Measurements from ENCODE around the gene CACNG7. TPM values are rescaled to one million over a fixed set of nuclear protein-coding genes. Genes with fewer than 3 reads are reported as not detected.
A peak's percentile ranks its signal among the peaks of the same experiment; 100 is the strongest.

The CACNG7 gene
- polyA plus RNA-seq, 4 donors: 0.78 to 0.79 TPM; not detected in 2

DNA sequence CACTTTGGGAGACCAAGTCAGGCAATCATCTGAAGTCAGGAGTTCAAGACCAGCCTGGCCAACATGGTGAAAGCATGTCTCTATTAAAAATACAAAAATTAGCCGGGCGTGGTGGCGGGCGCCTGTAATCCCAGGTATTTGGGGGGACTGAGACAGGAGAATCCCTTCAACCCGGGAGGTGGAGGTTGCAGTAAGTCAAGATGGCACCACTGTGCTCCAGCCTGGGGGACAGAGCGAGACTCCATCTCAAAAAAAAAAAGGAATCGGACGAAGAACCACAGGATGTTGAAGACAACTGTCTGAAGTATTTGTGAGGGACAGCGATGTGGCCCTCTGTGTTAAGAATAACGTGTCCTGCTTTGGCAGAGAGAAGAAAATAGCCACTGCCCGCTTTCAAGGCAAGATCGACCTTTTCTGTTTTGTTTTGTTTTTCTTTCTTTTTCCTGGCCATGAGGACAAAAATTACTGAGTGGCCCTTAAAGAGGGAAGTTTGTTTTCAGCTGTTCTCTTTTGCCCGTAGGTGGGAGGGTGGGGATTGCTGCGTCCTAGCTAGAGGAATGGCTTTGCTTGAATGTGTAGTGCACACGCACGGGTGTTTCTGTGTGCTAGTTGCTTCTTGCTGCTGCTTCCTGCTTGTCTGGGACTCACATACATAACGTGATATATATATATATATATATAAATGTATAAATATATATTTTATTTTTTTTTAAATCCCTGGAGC lies 33.3 kb upstream of the CACNG7 start:
- WGBS, 3 donors: 81 to 92% (median 87%) methylated on average over 17 of the region's 17 CpGs
- FAIRE-seq: no peak
- H3K27me3 ChIP-seq (ENCODE audit: control insufficient read depth in 3 of 3, insufficient read depth in 3 of 3, low read length in 3 of 3): peaks cover 0 to 8% (median 0%) of the 10 kb centered on the region in 3 donors
- no peak overlapping the region for H3K27ac ChIP-seq (ENCODE audit: low read depth in 1 of 3, low read length in 2 of 3)
- H3K36me3 ChIP-seq (ENCODE audit: control insufficient read depth in 3 of 3, insufficient read depth in 2 of 3, low read depth in 1 of 3, low read length in 3 of 3): peaks cover 0 to 33% (median 5%) of the 10 kb centered on the region in 3 donors
- H3K4me3 ChIP-seq (ENCODE audit: low read depth in 1 of 3, low read length in 3 of 3): no peak overlapping the region
- no peaks in the 10 kb centered on the region for H3K9me3 ChIP-seq (ENCODE audit: control insufficient read depth in 2 of 2, insufficient read depth in 1 of 2, low read depth in 1 of 2, low read length in 1 of 2)
- no peak for DNase-seq
- peaks cover 0 to 7% (median 7%) of the 10 kb centered on the region in 3 donors for H3K4me1 ChIP-seq (ENCODE audit: control insufficient read depth in 3 of 3, insufficient read depth in 2 of 3, low read depth in 1 of 3, low read length in 2 of 3)

DNA sequence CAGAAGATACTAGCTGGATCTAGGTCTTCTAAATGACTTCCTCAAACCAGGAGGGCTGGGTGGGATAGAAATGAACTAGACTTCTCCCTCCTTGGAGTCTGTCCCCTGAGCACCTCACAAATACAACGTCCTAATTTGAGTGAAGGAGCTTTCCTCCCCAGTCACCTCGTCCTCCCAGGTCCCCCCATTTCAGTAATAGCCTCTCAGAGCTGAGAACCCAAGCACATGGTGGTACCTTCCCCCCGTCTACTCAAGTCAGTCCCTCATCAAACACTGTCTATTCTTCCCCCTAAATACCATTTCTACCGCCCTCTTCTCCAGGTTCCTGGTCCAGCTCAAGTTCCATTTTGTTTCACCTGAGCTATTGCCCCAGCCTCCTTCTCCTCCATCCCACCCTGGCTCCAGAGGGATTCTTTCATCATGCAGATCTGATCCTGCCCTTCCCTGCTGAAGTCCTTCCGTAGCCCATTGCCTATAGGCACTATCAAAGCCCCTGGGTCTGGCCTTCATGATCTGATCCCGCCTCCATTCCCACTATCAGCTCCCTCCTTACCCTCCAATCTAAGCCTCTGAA lies 32.3 kb upstream of the CACNG7 start:
- peaks cover 0 to 31% (median 5%) of the 10 kb centered on the region in 3 donors for H3K36me3 ChIP-seq (ENCODE audit: control insufficient read depth in 3 of 3, insufficient read depth in 2 of 3, low read depth in 1 of 3, low read length in 3 of 3)
- WGBS, 3 donors: 85 to 93% (median 86%) methylated on average over 5 to 6 of the region's 6 CpGs
- no peak for FAIRE-seq

DNA sequence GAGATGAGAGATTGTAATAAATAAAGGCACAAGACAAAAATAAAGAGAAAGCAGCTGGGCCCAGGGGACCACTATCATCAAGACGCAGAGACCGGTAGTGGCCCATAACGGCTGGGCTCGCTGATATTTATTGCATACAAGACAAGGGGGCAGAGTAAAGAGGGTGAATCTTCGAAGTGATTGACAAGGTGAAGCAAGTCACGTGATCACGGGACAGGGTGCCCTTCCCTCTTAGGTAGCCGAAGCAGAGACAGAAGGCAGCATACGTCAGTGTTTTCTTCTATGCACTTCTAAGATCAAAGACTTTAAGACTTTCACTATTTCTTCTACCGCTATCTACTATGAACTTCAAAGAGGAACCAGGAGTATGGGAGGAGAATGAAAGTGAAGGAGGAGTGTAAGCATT lies 31.7 kb upstream of the CACNG7 start:
- peak overlapping the region in 1 of 3 donors; percentile 14 for H3K27ac ChIP-seq (ENCODE audit: low read depth in 1 of 3, low read length in 2 of 3)
- FAIRE-seq: no peak
- H3K27me3 ChIP-seq (ENCODE audit: control insufficient read depth in 3 of 3, insufficient read depth in 3 of 3, low read length in 3 of 3): peaks cover 0 to 22% (median 0%) of the 10 kb centered on the region in 3 donors
- WGBS, 3 donors: 59 to 68% (median 64%) methylated on average over 10 of the region's 10 CpGs
- DNase-seq: no peak
- peaks cover 0 to 14% (median 3%) of the 10 kb centered on the region in 3 donors for H3K4me1 ChIP-seq (ENCODE audit: control insufficient read depth in 3 of 3, insufficient read depth in 2 of 3, low read depth in 1 of 3, low read length in 2 of 3)
- no peak overlapping the region for H3K4me3 ChIP-seq (ENCODE audit: low read depth in 1 of 3, low read length in 3 of 3)
- peaks cover 0 to 28% (median 5%) of the 10 kb centered on the region in 3 donors for H3K36me3 ChIP-seq (ENCODE audit: control insufficient read depth in 3 of 3, insufficient read depth in 2 of 3, low read depth in 1 of 3, low read length in 3 of 3)
- H3K9me3 ChIP-seq (ENCODE audit: control insufficient read depth in 2 of 2, insufficient read depth in 1 of 2, low read depth in 1 of 2, low read length in 1 of 2): no peaks in the 10 kb centered on the region

More for the DNA sequence above, 32.3 kb upstream of the CACNG7 start:
- no peak for DNase-seq
- Histone ChIP-seq H3K27ac (ENCODE audit: low read depth in 1 of 3, low read length in 2 of 3) (no peak overlapping the region), H3K27me3 (ENCODE audit: control insufficient read depth in 3 of 3, insufficient read depth in 3 of 3, low read length in 3 of 3) (peaks cover 0 to 18% (median 0%) of the 10 kb centered on the region in 3 donors), H3K4me1 (ENCODE audit: control insufficient read depth in 3 of 3, insufficient read depth in 2 of 3, low read depth in 1 of 3, low read length in 2 of 3) (peaks cover 0 to 10% (median 3%) of the 10 kb centered on the region in 3 donors), H3K9me3 (ENCODE audit: control insufficient read depth in 2 of 2, insufficient read depth in 1 of 2, low read depth in 1 of 2, low read length in 1 of 2) (no peaks in the 10 kb centered on the region), H3K4me3 (ENCODE audit: low read depth in 1 of 3, low read length in 3 of 3) (no peak overlapping the region)

DNA sequence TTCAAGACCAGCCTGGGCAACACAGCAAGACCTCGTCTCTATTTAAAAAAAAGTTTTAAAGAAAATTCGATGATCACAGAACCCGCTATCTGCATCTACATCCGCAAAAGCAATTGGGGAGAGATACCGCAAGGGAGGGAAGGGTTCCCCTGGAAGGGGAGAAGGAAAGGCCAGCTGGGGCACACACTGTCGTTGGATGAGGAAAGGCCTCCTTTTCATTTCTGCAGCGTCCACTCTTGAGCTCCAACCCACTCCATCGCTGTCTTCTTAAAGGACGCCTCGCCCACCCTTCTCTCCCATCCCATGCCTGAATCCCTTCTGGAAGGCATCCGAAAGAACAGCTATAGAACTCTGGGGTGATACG lies 30.3 kb upstream of the CACNG7 start:
- Histone ChIP-seq H3K27ac (ENCODE audit: low read depth in 1 of 3, low read length in 2 of 3) (peak overlapping the region in 1 of 3 donors; percentile 41), H3K27me3 (ENCODE audit: control insufficient read depth in 3 of 3, insufficient read depth in 3 of 3, low read length in 3 of 3) (peaks cover 0 to 35% (median 8%) of the 10 kb centered on the region in 3 donors), H3K36me3 (ENCODE audit: control insufficient read depth in 3 of 3, insufficient read depth in 2 of 3, low read depth in 1 of 3, low read length in 3 of 3) (peaks cover 0 to 17% (median under 1%) of the 10 kb centered on the region in 3 donors), H3K9me3 (ENCODE audit: control insufficient read depth in 2 of 2, insufficient read depth in 1 of 2, low read depth in 1 of 2, low read length in 1 of 2) (no peaks in the 10 kb centered on the region), H3K4me1 (ENCODE audit: control insufficient read depth in 3 of 3, insufficient read depth in 2 of 3, low read depth in 1 of 3, low read length in 2 of 3) (peaks cover 0 to 15% (median 3%) of the 10 kb centered on the region in 3 donors), H3K4me3 (ENCODE audit: low read depth in 1 of 3, low read length in 3 of 3) (peak overlapping the region; percentile 44 to 66 (median 46))
- 35 to 46% (median 38%) methylated on average over 12 of the region's 12 CpGs for WGBS, 3 donors
- DNase-seq (no peak), FAIRE-seq (no peak)

DNA sequence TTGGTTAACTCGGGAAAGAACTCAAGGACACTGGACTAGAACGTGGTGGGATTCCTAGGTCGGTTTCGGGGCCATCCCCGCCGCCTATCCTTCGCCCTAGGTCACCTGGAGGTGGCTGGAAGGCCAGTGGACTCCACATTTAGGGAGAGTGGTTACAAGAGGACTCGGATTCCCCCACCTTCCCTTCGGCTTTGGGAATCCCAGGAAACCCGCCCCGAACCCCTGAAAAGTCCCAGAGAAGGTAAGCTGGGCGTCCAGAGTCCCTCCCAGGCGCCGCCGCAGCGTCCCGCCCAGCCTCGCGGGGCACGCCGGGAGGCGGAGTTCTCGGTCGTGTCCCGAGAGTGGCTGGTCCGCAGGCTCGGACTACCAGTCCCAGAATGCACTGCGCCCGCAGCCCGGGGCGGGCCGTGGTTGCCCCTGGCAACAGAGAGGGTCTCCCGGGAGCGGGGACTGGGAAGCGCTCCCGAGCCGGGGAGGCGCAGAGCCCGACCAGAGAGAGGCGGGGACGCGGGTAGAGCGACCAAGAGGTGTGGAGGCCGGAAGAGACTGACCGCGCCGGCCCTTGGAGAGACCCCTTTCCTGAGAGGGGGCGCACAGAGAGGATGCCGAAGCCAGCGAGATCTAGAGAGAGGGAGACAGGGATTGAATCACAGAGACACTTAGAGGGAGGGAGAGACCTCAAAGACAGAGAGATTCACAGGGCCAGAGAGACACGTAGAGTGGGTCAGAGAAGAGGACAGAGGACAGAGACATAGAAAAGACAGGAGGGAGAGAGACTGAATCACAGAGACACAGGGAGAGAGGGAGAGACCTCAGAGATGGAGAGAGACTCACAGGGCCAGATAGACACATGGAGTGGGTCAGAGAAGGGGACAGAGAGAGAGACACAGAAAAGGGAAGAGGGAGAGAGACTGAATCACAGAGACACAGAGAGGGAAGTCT lies 29.7 kb upstream of the CACNG7 start:
- peak overlapping the region in 1 of 3 donors; percentile 62 for H3K27ac ChIP-seq (ENCODE audit: low read depth in 1 of 3, low read length in 2 of 3)
- peaks cover 4 to 41% (median 14%) of the 10 kb centered on the region in 3 donors for H3K27me3 ChIP-seq (ENCODE audit: control insufficient read depth in 3 of 3, insufficient read depth in 3 of 3, low read length in 3 of 3)
- H3K4me1 ChIP-seq (ENCODE audit: control insufficient read depth in 3 of 3, insufficient read depth in 2 of 3, low read depth in 1 of 3, low read length in 2 of 3): peaks cover 0 to 15% (median 3%) of the 10 kb centered on the region in 3 donors
- peak; percentile 75 to 92 for DNase-seq
- WGBS, 3 donors: 1 to 2% (median 1%) methylated on average over 51 of the region's 51 CpGs
- no peaks in the 10 kb centered on the region for H3K9me3 ChIP-seq (ENCODE audit: control insufficient read depth in 2 of 2, insufficient read depth in 1 of 2, low read depth in 1 of 2, low read length in 1 of 2)
- H3K36me3 ChIP-seq (ENCODE audit: control insufficient read depth in 3 of 3, insufficient read depth in 2 of 3, low read depth in 1 of 3, low read length in 3 of 3): peaks cover 0 to 11% (median 0%) of the 10 kb centered on the region in 3 donors
- no peak for FAIRE-seq
- peak overlapping the region; percentile 44 to 66 (median 46) for H3K4me3 ChIP-seq (ENCODE audit: low read depth in 1 of 3, low read length in 3 of 3)

DNA sequence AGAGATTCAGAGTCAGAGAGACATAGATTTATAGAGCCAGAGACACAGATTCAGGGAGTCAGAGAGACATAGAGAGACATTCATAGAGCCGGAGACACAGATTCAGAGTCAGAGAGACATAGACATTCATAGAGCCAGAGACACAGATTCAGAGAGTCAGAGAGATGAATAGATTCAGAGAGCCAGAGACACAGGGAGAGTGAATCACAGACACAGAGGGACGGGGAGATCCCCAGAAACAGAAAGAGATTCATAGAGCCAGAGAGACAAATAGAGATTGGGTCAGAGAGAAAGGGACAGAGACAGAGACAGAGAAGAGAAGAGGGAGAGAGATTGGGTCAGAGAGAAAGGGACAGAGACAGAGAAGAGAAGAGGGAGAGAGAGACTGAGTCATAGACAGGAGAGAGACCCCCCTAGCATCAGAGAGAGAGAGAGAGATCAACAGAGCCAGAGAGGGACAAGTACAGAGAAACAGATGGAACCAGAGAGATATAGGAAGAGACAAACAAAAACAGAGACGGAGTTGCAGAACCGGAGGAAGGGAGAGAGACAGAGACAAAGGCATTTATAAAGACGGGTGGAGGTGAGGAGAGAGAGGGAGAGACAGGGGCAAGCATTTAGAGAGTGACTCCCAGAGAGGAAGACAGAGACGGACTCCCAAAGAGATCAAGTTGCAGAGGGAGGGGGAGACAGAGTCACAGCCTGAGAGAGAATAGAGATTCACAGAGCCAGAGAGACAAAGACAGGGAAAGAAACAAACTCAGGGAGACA lies 28.2 kb upstream of the CACNG7 start:
- no peak for DNase-seq
- no peak for FAIRE-seq
- H3K27me3 ChIP-seq (ENCODE audit: control insufficient read depth in 3 of 3, insufficient read depth in 3 of 3, low read length in 3 of 3): peaks cover 5 to 49% (median 19%) of the 10 kb centered on the region in 3 donors

DNA sequence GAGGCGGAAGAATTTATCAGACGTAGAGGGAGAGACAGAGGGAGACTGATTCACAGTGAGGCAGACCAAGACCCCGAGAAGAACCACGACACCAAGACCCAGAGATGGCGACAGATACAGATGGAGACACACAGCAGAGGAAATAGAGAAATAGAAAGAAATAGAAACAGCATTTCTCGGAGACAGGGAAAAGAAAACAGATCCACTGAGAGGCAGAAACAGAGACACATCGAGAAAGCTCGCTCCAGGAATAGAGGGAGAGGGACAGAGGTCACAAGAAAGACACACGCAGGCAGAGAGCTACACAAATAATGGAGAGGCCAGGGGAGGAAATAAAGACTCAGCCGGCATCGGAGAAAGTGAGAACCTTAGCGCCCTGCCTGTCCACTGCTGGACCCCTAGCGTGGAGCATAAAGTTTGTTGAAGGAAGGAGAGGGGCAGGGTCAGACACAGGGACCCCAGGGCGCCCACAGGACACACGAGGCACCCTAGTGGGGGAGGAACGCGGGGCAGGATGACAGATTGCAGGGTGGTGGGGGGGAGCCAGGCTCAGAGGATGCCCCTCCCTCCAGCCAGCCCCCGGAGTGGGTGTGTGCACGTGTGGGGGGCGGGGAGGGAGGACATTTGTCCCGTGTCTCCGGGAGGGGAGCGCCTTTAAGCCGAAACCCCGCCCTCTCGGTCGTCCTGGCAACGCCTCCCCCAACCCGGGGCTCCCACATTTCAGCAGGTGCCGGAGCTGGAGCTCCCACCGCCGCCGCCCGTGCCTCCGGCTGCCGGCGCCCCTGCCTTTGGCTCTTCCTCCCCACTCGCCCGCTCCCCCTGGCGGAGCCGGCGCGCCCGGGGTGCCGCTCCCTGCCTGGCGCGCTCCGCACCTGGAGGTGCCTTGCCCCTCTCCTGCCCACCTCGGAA lies 27.3 kb upstream of the CACNG7 start, which contains the start of gene PRKCG:
Gene PRKCG (plus strand): TSS at position 716 of the 909 bp plus-strand sequence. CDS start 298 bp downstream, outside the sequence.
- FAIRE-seq (no peak), DNase-seq (peak; percentile 42 to 73)
- Histone ChIP-seq H3K4me1 (ENCODE audit: control insufficient read depth in 3 of 3, insufficient read depth in 2 of 3, low read depth in 1 of 3, low read length in 2 of 3) (peaks cover 0 to 15% (median 3%) of the 10 kb centered on the region in 3 donors), H3K27ac (ENCODE audit: low read depth in 1 of 3, low read length in 2 of 3) (no peak within 1 kb of the TSS), H3K9me3 (ENCODE audit: control insufficient read depth in 2 of 2, insufficient read depth in 1 of 2, low read depth in 1 of 2, low read length in 1 of 2) (no peaks in the 10 kb centered on the region), H3K36me3 (ENCODE audit: control insufficient read depth in 3 of 3, insufficient read depth in 2 of 3, low read depth in 1 of 3, low read length in 3 of 3) (no peaks in the 10 kb centered on the region), H3K27me3 (ENCODE audit: control insufficient read depth in 3 of 3, insufficient read depth in 3 of 3, low read length in 3 of 3) (peaks cover 5 to 49% (median 19%) of the 10 kb centered on the region in 3 donors), H3K4me3 (ENCODE audit: low read depth in 1 of 3, low read length in 3 of 3) (peak within 1 kb of the TSS in 2 of 3 donors; percentile 13 to 23)
- 1 to 2% (median 2%) methylated on average over 25 to 49 of the region's 49 CpGs for WGBS, 3 donors

More for the DNA sequence above, 28.2 kb upstream of the CACNG7 start:
- H3K27ac ChIP-seq (ENCODE audit: low read depth in 1 of 3, low read length in 2 of 3): no peak overlapping the region
- H3K4me3 ChIP-seq (ENCODE audit: low read depth in 1 of 3, low read length in 3 of 3): no peak overlapping the region
- no peaks in the 10 kb centered on the region for H3K36me3 ChIP-seq (ENCODE audit: control insufficient read depth in 3 of 3, insufficient read depth in 2 of 3, low read depth in 1 of 3, low read length in 3 of 3)
- no peaks in the 10 kb centered on the region for H3K9me3 ChIP-seq (ENCODE audit: control insufficient read depth in 2 of 2, insufficient read depth in 1 of 2, low read depth in 1 of 2, low read length in 1 of 2)
- H3K4me1 ChIP-seq (ENCODE audit: control insufficient read depth in 3 of 3, insufficient read depth in 2 of 3, low read depth in 1 of 3, low read length in 2 of 3): peaks cover 0 to 15% (median 3%) of the 10 kb centered on the region in 3 donors
- 7 to 28% (median 23%) methylated on average over 5 to 6 of the region's 6 CpGs for WGBS, 3 donors

All from small intestine (tissue), 7 donors.